Stomach (tissue), 4 donors: ENCODE measurements around the gene DIPK1A.

Source experiments
- CTCF ChIP-seq, 7 experiments: fragments of 450-650 bp in 4 of 7; fragments of 200-600 bp in 3 of 7; sonication (generic) in 3 of 7; IDR thresholded peaks; one replicate each; pipeline ENCODE4 v1.5.1; 2016 to 2019; ENCODE audit warnings: antibody characterized with exemption in 7 of 7, control low read depth in 2 of 7, mild to moderate bottlenecking in 1 of 7
- POLR2A ChIP-seq, 4 donors: fragments of 450-650 bp; IDR thresholded peaks; one replicate each; pipeline ENCODE4 v1.6.1; 2016; ENCODE audit warnings: antibody characterized with exemption in 4 of 4, control low read depth in 2 of 4, mild to moderate bottlenecking in 1 of 4, moderate library complexity in 1 of 4
- POLR2AphosphoS5 ChIP-seq, 3 donors: sonication (generic); formaldehyde crosslinking; IDR thresholded peaks; one replicate each; pipeline ENCODE4 v1.6.1; 2016; ENCODE audit warnings: antibody characterized with exemption in 3 of 3

GRCh38 chr1:92831368-92831761, 129.9 kb downstream of the DIPK1A start:
- no peak for TF ChIP-seq CTCF (IDR thresholded peaks at IDR 0.05)
- TF ChIP-seq POLR2AphosphoS5 (IDR thresholded peaks at IDR 0.05): no peak
- no peak for TF ChIP-seq POLR2A (IDR thresholded peaks at IDR 0.05)
